GM12873 (cell line): Measurements from ENCODE around the gene TMEM17.

Source experiments
- TF ChIP-seq, protein P1 (sequence below): IDR thresholded peaks from 2 replicates; pipeline ENCODE4 v1.5.1; 2012; ENCODE audit warnings: low read depth, mild to moderate bottlenecking, moderate library complexity, low read length, control low read depth; ENCODE audit not compliant: insufficient read depth; ENCODE audit errors: missing control alignments

Gene TMEM17

DNA sequence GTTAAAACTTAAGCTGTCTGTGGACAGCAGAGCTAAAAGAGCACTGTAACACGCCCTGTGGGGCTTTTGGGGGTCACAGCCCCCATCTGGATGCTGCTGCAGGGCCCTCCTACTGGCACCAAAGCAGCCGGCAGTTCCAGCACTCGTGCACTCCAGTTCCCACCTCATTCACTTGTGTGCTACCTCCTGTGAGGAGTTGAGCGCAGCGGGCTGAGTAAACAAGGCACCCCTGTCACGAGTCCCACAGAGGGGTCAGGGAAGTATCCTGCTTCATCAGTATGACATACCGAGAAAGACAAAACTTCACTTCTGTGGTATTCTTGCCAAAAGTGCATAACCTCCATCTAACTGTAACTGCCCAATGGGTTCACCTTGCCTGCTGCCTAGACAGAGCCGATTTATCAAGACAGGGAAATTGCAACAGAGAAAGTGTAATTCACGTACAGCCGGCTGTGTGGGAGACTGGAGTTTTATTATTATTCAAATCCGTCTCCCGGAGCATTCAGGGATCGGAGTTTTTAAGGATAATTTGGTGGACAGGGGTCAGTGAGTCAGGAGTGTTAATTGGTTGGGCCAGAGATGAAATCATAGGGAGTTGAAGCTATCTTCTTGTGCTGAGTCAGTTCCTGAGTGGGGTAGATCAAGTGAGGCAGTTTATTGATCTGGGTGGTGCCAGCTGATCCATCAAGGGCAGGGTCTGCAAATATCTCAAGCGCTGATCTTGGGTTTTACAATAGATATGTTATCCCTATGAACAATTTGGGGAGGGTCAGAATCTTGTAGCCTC lies 41.6 kb downstream of the TMEM17 start:
- TF ChIP-seq, protein P1, sequence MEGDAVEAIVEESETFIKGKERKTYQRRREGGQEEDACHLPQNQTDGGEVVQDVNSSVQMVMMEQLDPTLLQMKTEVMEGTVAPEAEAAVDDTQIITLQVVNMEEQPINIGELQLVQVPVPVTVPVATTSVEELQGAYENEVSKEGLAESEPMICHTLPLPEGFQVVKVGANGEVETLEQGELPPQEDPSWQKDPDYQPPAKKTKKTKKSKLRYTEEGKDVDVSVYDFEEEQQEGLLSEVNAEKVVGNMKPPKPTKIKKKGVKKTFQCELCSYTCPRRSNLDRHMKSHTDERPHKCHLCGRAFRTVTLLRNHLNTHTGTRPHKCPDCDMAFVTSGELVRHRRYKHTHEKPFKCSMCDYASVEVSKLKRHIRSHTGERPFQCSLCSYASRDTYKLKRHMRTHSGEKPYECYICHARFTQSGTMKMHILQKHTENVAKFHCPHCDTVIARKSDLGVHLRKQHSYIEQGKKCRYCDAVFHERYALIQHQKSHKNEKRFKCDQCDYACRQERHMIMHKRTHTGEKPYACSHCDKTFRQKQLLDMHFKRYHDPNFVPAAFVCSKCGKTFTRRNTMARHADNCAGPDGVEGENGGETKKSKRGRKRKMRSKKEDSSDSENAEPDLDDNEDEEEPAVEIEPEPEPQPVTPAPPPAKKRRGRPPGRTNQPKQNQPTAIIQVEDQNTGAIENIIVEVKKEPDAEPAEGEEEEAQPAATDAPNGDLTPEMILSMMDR, result no peak

DNA sequence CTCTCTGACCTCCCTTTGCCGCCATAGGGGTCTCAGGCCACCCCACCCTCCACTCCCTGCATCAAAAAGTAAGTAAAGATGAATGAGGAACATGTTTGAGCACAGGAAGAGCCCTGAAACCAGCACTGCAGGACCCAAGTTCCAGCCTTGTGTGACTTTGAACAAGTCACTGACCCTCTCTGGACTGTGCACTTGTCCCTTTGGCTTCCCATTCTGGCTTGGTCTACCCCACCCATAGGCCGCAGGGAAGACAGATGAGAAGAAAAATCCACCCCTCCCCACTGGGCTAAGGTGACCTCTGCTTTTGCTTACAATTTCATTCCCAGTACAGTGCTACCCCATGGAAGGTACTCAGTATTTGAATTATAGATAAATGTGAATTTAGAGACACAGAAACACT lies 43.8 kb downstream of the TMEM17 start:
- TF ChIP-seq, protein P1, result no peak

DNA sequence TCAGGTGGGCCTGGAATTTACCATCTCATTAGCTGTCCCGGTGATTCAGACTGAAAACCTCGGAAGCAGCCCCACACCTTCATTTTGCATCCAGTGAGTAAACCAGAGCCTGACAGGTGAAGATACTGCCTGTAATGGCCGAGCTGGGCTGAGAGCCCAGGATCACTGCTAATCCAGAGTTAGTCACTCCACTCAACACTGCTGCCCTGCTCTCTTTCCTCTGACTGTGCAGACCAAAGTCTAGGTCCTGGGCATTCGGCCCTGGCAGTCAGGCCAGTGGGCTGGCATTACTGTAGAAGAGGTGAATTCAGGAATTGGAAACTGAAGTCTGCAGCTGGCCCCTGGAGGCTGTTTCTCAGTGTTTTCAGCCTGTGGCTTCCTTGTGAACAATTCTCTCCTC lies 44.3 kb downstream of the TMEM17 start:
- TF ChIP-seq, protein P1, result no peak

DNA sequence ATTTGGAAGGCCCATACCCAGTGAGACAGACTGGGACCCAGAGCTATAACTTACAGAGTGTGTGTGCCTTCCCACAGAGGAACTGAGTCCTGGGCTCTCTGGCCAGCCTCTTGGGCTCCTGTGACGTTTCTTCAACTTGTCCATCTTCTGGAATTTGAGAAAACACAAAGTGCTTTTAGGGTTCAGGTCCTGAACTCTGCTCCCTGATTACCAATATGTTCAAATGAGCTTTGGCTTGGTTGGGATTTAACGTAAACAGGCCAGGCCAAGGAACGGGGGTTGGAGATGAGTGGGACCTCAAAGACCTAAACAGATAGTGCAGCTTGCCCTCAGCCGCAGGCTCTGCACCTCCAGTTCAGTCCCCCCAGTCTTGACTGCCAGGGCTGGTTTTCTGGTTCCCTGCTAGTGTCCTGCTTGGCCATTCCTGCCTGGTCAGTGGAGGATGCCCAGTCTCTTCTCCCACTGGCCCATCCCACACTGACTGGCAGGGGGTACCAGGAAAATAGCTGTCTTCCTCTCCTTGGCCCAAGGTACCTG lies 44.9 kb downstream of the TMEM17 start:
- TF ChIP-seq, protein P1, result no peak

DNA sequence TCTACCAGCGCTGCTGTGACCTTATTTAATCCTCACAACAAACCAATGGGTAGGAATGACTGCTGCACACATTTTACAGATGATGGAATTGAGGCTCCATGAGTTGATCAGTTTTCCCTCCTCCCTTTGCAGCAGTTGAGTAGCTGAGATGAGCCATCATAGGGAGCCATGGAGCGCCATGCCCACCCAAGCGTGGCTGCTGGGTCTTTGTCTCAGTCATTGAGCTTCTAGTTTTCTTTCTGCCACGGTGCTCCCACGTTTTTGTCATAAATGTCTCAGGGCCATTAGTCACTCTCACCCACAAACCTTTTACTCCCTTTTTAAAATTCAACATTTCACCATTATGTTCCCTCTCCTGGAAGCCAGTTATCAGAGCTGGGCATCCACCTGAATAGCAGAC lies 45.8 kb downstream of the TMEM17 start:
- TF ChIP-seq, protein P1, result no peak

DNA sequence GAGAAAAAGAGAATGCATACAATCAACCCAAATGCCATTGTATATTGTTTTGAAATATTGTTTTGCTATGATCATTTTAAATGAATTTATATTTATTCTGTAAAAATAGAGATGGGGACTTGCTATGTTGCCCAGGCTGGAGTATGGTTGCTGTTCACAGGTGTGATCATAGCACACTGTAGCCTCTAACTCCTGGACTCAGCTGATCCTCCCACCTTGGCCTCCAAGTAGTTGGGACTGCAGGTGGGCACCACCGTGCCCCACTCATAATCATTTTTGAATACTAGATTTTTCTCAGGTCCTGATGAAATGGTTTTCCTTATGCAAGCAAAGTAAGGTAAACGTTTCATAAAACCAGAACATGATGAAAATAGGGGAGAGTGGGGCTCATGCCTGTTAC lies 46.3 kb downstream of the TMEM17 start:
- TF ChIP-seq, protein P1, result no peak

DNA sequence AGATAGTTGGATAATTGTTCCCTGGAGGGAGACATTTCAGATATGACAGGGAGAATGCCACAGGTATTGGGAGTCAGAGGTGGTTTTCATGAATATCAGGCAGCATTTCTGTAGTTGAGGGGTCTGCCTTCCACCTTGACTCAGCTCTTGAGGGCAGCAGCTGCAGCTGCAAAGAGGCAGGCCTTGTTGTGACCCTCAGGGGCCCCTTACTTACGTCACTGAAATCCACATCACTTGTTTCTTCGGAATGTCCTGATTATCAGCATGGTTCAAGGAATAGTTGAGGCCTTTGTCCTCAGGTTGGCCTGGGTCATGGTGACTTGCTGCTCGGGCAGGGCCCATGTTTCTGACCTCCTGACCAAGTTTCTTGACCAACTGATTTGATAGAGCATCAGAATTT lies 46.9 kb downstream of the TMEM17 start:
- TF ChIP-seq, protein P1, result no peak
